Psoas muscle (tissue), 8 donors: ENCODE measurements around the gene KCNC4. TPM values are rescaled to one million over a fixed set of nuclear protein-coding genes. Genes with fewer than 3 reads are reported as not detected.

Experiments
- ATAC-seq, 4 donors: fragments of 200-7000 bp; cut with Tn5 transposase; one replicate each; pipeline ENCODE4 v1.9.1; 2020; ENCODE audit warnings: moderate library complexity in 3 of 4, mild to moderate bottlenecking in 2 of 4
- DNase-seq, 2 donors: peaks; one replicate each; pipeline ENCODE4 v3.0.0-alpha.2; 2020
- H3K27ac ChIP-seq: fragments of 200-600 bp; one replicate; pipeline ENCODE4 v1.8.0; 2022
- H3K27me3 ChIP-seq, 3 donors: fragments of 200-600 bp in 1 of 3; one replicate each; pipeline versions ENCODE4 v1.6.1 to v1.8.0; 2013 to 2022; ENCODE audit warnings: low read length in 2 of 3, mild to moderate bottlenecking in 2 of 3, moderate library complexity in 1 of 3; ENCODE audit not compliant: insufficient read depth in 3 of 3
- H3K36me3 ChIP-seq, 2 donors: fragments of 200-600 bp in 1 of 2; one replicate each; pipeline versions ENCODE4 v1.6.1 to v1.8.0; 2013 to 2022; ENCODE audit warnings: low read depth in 1 of 2, mild to moderate bottlenecking in 1 of 2, moderate library complexity in 1 of 2; ENCODE audit not compliant: insufficient read depth in 1 of 2
- H3K4me1 ChIP-seq: fragments of 200-600 bp; one replicate; pipeline ENCODE4 v1.8.0; 2022
- H3K4me3 ChIP-seq: fragments of 200-600 bp; one replicate; pipeline ENCODE4 v1.8.0; 2022; ENCODE audit warnings: mild to moderate bottlenecking
- H3K9me3 ChIP-seq: fragments of 200-600 bp; one replicate; pipeline ENCODE4 v1.8.0; 2022
- WGBS, 3 donors: extraction: QIAGEN DNeasy Blood & Tissue Kit; methylation state at CpG; one replicate each; pipeline versions ENCODE4 v1.1.6 to v1.1.7; 2013; 5-methylcytosine and 5-hydroxymethylcytosine counted together
- intact Hi-C, 2 donors: fragments of 100-400 bp; cut with DNase I; formaldehyde crosslinking; loops; one replicate each; pipeline versions ENCODE4 v1.11.0 to v1.14.2; 2022
- polyA plus RNA-seq, 3 donors: library from polyadenylated mRNA; stranded (reverse); fragments of 200-250 nt; gene quantifications; one replicate each; pipeline ENCODE4 v1.2.3, GENCODE V29; 2013
- total RNA-seq, 4 donors: library from RNA; stranded (reverse); fragmentation: NEBNext Ultra II Directional in 2 of 4; extraction: Animal tissue kit (Norgen Biotek cat#: 25700) in 2 of 4; gene quantifications; one replicate each; pipeline versions ENCODE4 v1.2.1 to v1.2.4, GENCODE V29; 2021 to 2023
- TF ChIP-seq, protein P1 (sequence below): fragments of 200-600 bp; IDR thresholded peaks from one replicate; pipeline ENCODE4 v1.8.0; 2022; ENCODE audit warnings: antibody characterized with exemption
- donor health status: healthy with polysubstance abuse.
- donor health status: DM: no; HTN: no; CAD: no; lungs with moderate emphysema.
- donor health status: Bipolar disorder and iron deficiency.
- donor health status: healthy.
- donor health status: DM: yes; HTN: yes; CAD: no.
- donor health status: DM: no; HTN: no; CAD: no.
- donor health status: DM: no; HTN: no; CAD: no.
- donor health status: DM: yes; HTN: yes; CAD: no.

The KCNC4 gene
- total and polyA plus RNA-seq, 7 donors = 2.4 to 14.5 (median 5.9) TPM

DNA sequence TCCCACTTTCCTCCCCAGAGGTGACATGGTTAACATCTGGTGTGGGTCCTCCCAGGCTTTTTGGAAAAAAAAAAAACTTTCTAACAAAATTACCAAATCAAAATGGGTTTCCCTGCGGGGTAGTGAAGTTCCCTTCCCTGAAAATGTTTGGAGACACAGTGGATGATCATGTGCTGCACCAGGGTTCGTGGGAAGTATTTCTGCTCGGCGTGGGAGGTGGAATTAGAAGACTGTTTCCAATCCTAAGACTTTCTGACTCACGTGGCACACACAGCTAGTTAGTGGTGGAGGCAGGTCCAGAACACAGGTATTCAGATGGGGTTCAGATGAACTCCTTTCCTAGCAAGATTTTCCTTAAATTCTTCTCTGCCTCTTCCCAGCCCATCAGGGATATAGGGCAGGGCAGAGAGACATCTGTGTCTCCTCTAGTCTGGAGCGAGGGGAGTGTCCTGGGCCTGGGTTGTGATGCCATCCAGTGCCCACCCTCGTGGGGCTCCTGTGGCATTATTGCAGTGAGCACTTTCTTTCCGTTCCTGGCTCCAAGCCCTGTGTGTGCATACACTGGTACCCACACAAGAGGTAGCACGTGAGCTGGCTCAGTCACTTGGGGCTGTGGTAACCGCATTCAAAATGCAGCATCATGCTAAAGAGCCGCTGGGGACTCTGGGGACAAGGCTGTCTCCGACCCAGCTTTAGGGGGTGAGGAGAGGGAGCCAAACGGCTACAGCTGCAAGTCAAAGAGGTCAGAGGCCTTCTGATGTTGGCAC, 27.5 kb downstream of the KCNC4 start:
- no peak for ATAC-seq
- H3K4me1 ChIP-seq = no peaks in the 10 kb centered on the region
- 57 to 66% (median 59%) methylated on average over 13 of the region's 13 CpGs for WGBS, 3 donors
- H3K36me3 ChIP-seq = peaks cover 0 to 1% of the 10 kb centered on the region in 2 donors
- TF ChIP-seq, protein P1, sequence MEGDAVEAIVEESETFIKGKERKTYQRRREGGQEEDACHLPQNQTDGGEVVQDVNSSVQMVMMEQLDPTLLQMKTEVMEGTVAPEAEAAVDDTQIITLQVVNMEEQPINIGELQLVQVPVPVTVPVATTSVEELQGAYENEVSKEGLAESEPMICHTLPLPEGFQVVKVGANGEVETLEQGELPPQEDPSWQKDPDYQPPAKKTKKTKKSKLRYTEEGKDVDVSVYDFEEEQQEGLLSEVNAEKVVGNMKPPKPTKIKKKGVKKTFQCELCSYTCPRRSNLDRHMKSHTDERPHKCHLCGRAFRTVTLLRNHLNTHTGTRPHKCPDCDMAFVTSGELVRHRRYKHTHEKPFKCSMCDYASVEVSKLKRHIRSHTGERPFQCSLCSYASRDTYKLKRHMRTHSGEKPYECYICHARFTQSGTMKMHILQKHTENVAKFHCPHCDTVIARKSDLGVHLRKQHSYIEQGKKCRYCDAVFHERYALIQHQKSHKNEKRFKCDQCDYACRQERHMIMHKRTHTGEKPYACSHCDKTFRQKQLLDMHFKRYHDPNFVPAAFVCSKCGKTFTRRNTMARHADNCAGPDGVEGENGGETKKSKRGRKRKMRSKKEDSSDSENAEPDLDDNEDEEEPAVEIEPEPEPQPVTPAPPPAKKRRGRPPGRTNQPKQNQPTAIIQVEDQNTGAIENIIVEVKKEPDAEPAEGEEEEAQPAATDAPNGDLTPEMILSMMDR = no peak
- no peak overlapping the region for H3K27ac ChIP-seq
- peaks cover 0 to 10% (median 0%) of the 10 kb centered on the region in 3 donors for H3K27me3 ChIP-seq
- H3K9me3 ChIP-seq = no peaks in the 10 kb centered on the region
- DNase-seq = no peak
- intact Hi-C loops = no loop called here
- H3K4me3 ChIP-seq = no peak overlapping the region

DNA sequence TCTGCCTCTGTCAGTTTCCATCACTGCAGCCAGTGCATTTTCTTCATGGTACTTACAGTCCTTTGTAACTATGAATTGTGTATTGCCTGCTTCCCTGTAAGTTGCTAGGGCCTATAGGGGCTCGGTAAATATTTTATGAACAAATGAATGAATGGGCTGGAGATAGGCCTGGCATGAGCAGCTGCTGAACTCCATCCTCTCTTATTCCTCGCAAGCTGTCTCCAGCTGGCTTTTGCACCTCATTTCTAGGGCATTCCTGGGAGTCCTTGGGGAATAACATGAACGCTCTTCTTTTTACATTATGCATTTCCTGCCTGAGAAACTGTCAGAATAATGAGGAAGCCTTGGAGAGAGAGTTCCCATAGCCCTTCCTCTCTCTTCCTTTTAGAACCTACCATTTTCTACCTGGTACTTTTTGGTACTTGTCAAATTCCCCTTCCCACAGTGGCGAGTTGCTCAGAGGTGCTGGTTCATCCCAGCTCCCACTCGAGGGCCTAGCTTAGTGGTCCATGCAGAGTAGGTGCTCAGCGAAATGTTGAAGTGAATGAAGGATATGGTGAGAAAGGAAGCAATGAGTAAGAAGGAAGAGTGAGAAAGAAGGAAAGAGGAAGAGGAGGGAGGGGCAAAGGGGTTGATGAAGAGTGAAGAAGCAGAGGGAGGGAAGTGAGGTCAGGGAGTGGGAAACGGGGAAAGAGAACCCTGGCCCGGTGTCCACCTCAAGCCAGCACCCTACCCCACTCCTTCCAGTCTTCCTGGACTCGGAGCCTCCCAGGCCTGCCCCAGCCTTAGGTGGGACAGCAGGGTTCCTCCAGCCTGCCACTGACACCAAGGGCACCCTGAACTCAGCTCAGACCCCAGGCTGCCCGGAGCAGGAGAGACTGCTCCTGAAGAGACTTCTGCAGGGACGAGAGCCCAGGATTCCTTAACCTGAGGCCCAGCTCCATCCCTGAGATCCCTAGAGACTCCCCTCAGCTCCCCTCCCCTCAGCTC, 29.6 kb downstream of the KCNC4 start:
- ATAC-seq = no peak
- intact Hi-C loops = no loop called here
- no peaks in the 10 kb centered on the region for H3K4me1 ChIP-seq
- no peak overlapping the region for H3K4me3 ChIP-seq
- TF ChIP-seq, protein P1 = no peak
- DNase-seq = no peak
- peaks cover 0 to 22% (median 0%) of the 10 kb centered on the region in 3 donors for H3K27me3 ChIP-seq
- no peak overlapping the region for H3K27ac ChIP-seq
- no peaks in the 10 kb centered on the region for H3K36me3 ChIP-seq
- no peaks in the 10 kb centered on the region for H3K9me3 ChIP-seq
- 48 to 62% (median 58%) methylated on average over 11 of the region's 11 CpGs for WGBS, 3 donors

DNA sequence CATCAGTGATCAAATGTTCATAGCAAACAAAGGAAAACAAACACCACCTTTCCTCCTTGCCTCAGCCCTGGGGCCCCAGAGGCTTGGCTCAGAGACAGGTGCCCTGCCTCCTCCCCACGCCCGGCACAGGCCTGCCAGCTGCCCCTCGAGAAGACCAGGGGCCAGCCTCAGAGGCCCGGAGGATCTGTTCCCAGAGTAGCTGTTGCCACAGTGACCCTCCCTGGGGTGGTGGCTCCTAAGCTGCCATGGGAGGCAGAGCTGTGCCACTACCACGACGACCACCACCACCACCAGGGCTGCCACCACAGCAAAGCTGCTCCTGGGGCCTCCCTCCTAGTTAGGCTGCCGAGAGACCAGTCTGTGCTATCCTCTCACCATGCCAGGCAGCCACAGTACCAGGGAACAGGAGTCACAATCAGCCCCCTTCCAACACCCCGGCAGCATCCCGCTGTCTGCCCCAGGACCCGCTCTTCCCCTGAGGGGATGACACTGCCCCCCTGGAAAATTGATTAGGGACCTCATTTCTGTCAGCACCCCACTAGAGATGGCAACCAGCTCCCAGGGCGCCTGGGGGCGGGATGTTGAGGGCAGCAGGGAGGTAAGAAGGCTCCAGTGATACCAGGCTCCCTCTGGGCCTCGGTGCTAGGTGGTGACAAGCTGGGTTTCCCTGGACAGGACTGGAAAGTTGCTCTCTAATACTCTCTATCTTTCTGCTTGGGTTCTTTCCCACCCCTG, 30.5 kb downstream of the KCNC4 start:
- WGBS, 3 donors = 62 to 71% (median 68%) methylated on average over 13 of the region's 13 CpGs
- no peak for DNase-seq
- H3K36me3 ChIP-seq = no peaks in the 10 kb centered on the region
- H3K4me1 ChIP-seq = no peaks in the 10 kb centered on the region
- no peak overlapping the region for H3K27ac ChIP-seq
- H3K9me3 ChIP-seq = no peaks in the 10 kb centered on the region
- intact Hi-C loops = no loop called here
- no peak for ATAC-seq
- peaks cover 0 to 29% (median 0%) of the 10 kb centered on the region in 3 donors for H3K27me3 ChIP-seq
- no peak overlapping the region for H3K4me3 ChIP-seq
- TF ChIP-seq, protein P1 = no peak

DNA sequence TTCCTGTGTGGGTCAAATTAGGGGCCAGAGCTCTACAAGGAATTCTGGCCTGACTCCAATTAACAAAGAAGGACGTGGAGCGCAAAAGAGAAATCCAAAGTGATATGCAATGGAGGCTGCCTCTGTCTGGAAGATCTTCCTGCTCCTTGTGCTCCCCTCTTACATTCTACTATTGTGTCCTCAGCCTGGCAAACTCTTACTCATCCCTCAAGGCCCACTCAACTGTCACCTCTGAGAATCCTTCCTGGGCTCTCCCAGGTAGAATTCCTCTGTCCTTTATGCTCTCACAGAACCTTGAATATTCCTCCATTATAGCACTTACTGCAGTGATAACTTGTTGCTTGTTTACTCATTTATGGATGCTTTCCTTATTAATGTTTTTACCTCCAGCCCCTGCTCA, 31.4 kb downstream of the KCNC4 start:
- H3K27me3 ChIP-seq = peaks cover 0 to 29% (median 0%) of the 10 kb centered on the region in 3 donors
- intact Hi-C loops = no loop called here
- TF ChIP-seq, protein P1 = no peak
- ATAC-seq (no peak), DNase-seq (no peak)
- H3K9me3 ChIP-seq = no peaks in the 10 kb centered on the region
- H3K36me3 ChIP-seq = no peaks in the 10 kb centered on the region
- WGBS, 3 donors = 34 to 71% (median 59%) methylated on average over 2 of the region's 2 CpGs
- H3K4me1 ChIP-seq = no peaks in the 10 kb centered on the region
- no peak overlapping the region for H3K27ac ChIP-seq
- no peak overlapping the region for H3K4me3 ChIP-seq
